Erythroblast (primary cell): ENCODE measurements around the gene MPZL3.

Experiments used
- GATA1 ChIP-seq: IDR thresholded peaks from 2 replicates; pipeline ENCODE4 v1.6.1; 2011; ENCODE audit warnings: low read depth, mild to moderate bottlenecking, control low read depth, low read length, moderate library complexity
- POLR2A ChIP-seq: IDR thresholded peaks from 2 replicates; pipeline ENCODE4 v1.6.1; 2011; ENCODE audit warnings: mild to moderate bottlenecking, low read length

DNA sequence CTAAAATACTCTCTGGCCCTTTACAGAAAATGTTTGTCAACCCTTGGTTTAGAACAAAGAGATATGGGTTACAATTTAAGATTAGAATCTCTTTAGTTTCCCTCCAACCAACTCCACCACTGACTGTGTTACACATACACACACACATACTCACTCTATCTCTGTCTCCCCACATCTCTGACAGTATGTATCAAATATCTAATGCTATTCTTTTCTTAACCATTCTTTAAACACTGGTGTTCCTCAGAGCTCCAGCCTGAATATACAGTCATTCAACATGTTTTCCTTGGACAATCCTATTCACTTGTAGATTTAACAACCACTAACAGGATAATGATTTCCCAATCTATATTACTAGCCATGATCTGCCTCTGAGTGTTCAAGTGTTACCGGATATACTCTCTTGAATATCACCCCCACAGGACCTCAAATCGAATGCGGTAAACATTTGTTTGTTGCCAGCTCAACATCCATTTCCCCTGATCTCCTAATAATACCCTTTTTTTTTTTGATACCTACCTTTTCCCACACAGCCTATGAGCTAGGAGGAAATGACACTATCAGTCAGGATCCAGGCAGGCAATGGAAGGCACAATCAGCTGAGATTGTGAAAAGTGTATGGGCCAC lies 6.1 kb downstream of the MPZL3 start:
- TF ChIP-seq POLR2A (no peak), GATA1 (no peak)
